Tongue (tissue), 2 donors: ENCODE data around the gene FUT8. TPM values are rescaled to one million over a fixed set of nuclear protein-coding genes. Genes with fewer than 3 reads are reported as not detected.
A peak's percentile ranks its signal among the peaks of the same experiment; 100 is the strongest.
"Not testable (repeated sequence)": the region's sequence is repeated elsewhere in the genome, so short reads cannot be mapped to it uniquely, and the experiment has no call there.

Experiments
- DNase-seq: peaks from one replicate; pipeline ENCODE4 v3.0.0-alpha.2; 2015
- total RNA-seq: library from RNA; depleted of rRNA; stranded (reverse); fragments of >200 nt; gene quantifications from one replicate; pipeline ENCODE4 v1.2.3, GENCODE V29; 2014

FUT8 gene
- total RNA-seq, 1 donor from 2014 or later, result 45.1 TPM

DNA sequence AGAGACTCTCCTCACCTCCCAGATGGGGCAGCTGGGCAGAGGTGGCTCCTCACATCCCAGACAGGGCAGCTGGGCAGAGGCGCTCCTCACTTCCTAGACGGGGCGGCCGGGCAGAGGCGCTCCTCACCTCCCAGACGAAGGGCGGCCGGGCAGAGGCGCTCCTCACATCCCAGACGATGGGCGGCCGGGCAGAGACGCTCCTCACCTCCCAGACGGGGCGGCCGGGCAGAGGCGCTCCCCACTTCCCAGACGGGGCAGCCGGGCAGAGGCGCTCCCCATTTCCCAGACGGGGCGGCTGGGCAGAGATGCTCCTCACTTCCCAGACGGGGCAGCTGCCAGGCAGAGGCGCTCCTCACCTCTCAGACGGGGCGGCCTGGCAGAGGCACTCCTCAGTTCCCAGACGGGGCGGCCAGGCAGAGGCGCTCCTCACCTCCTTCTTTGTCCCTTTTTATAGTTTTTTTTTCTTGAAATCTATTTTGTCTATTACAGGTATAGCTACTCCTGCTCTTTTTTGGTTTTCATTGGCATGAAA is 304.9 kb downstream of the FUT8 start:
- not testable (repeated sequence) for DNase-seq

- DNase-seq, result no peak
Measured at GRCh38 chr14:65718629-65719028, 306.1 kb downstream of the FUT8 start.

DNA sequence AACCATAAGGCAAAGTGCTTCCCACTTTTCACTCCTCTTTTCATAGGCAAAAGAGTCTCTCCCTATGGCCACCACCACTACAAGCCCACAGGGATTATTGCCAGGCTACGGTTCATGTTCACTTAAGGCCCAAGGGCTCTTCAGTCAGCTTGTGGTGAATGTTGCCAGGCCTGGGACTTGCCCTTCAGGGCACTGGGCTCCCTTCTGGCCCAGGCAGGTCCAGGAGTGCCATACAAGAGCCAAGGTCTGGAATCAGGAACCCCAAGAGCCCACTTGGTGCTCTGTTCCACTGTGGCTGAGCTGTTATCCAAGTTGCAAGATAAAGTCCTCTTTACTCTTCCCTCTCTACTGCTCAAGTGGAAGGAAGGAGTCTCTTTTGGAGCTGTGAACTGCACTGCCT is 307.6 kb downstream of the FUT8 start:
- DNase-seq, result no peak

DNA sequence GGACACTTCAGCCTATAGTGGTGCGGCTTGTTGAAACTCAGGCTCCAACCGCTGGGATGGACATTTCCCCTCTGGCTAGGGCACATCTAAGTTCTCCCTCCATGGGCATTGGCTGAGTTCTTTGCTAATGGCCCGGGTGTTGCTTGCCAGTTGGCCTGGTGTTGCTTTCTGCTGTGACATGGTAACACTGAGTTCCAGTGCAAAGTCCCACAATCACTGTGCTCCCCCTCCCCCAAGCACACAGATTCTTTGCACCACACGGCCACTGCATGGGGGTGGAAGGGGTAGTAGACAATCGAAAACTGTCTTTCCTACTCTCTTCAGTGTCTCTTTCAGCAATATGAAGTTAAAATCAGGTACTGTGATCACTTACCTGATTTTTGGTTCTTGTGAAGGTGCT is 308.2 kb downstream of the FUT8 start:
- DNase-seq, result no peak

- no peak for DNase-seq
Measured at GRCh38 chr14:65723348-65723747, 310.8 kb downstream of the FUT8 start.

DNA sequence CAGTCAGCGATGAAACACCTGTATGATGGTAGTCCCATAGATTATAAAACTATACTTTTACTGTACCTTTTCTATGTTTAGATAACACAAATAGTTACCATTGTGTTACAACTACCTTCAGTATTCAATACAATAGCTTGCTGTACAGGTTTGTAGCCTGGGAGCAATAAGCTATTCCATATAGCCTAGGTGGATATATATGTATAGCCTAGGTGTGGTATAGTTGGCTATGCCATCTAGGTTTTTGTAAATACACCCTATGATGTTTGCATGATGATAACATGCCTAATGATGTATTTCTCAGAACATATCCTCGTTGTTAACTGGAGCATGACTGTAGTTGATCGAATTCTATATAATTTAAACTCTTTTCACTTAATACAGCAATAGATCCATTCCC is 316.1 kb downstream of the FUT8 start:
- DNase-seq, result no peak

- DNase-seq, result no peak
Measured at GRCh38 chr14:65729566-65729965, 317.0 kb downstream of the FUT8 start.

DNA sequence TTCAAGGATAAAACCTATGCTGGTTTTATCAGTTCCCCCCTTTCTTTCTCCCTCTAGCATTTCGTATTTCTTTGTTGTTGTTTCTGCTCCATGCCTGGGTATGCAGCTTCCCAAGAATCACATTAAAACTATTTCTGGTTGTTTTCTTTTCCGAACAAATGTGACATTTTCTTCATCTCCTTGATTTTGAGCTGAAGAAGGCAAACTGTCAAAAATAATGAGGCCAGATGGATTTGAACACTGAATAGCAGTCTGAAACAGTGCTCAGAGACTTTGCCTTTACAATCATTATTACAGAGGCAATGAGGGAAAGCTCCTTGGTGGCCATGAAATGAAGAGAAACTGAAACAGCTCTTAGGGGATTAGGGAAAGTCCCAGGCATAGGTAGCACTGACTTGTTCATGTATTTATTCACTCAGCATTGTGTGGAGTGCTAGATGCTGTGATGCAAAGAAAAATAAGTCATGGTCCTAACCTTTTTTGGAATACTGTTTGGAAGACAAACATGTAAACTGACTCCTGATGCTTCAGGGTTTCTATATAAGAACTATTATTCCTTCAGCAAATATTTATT is 319.5 kb downstream of the FUT8 start:
- no peak for DNase-seq

DNA sequence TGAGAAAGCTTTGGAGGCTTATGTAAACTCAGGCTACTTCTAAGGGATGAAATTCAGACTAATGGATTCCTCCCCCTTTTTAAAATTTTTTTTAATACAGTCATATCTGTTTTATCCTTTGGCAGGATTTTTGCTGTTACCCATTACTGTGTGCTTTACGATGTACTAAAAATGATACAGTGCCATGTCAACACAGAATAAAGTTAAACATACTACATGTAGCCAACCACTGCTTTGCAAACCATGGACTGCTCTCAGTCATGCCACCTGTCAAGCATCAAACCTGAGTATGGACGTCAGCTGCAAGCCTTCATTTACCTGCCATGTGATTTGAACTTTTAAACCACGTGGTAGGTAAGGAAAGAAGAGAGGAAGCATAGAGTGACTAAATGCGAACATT is 325.8 kb downstream of the FUT8 start:
- no peak for DNase-seq

- DNase-seq, result no peak
Measured at GRCh38 chr14:65745396-65746190, 333.1 kb downstream of the FUT8 start.

- no peak for DNase-seq
Measured at GRCh38 chr14:65748796-65749195, 336.3 kb downstream of the FUT8 start.

- no peak for DNase-seq
Measured at GRCh38 chr14:65749287-65749686, 336.8 kb downstream of the FUT8 start.

GRCh38 chr14:65750906-65751305 is 338.4 kb downstream of the FUT8 start:
- DNase-seq, result no peak

DNA sequence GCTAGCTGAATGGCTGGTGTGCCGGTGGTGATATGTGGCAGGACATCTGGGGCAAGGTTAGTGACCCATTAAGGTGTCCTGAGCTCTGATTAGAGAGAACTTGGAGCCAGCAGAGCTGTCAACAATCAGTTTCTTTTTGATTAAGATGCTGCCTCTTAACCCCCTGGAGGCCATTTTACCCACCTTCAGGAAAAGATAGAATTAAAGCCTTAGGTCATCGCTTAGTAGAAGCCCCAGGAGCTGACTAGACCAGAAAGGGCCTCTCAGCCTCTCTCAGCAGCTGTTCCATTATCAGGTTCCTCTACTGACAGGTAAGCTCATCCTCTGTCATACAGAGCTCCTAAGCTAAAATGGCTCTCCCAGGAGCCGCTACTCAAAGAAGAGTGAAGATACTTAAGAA is 339.0 kb downstream of the FUT8 start:
- DNase-seq, result no peak

GRCh38 chr14:65753061-65753460 is 340.5 kb downstream of the FUT8 start:
- no peak for DNase-seq

DNA sequence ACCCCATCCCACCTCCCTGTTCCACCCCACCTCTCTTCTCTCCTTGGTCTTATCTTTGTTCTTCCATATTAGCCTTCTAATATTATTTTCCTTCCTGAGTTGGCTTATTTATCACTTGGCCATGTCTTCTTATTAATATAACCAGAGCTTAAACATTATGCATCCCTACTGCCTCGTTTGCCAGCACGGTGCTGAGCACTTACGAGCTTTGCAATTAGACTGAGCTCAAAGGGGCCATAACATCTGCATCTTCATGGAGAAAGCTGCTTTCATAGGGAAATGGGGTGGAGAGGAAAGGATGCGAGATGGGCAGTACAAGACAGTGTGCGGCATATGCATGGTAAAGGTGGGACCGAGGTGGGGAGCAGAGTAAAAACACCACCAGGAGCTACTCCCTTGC is 342.8 kb downstream of the FUT8 start:
- DNase-seq, result no peak

DNA sequence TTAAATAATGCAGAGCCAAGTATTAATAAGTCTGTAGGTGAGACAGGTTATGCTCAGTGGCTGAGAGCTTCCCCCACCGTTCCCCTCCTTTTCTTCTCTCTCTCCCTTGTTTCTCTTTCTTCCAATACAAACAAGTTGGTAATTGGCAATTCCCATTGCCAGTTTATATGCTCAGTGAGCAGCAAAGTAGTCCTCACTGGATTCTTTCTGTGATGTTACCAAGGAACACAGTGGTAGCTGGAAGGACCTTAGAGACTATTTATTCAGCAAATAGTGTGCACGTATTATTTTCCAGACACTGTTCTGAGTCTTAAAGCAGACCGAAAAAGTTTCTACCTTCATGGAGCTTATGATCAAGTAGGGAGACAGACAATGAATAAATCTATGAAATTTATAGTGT is 344.4 kb downstream of the FUT8 start:
- DNase-seq, result no peak

GRCh38 chr14:65769151-65769550 is 356.6 kb downstream of the FUT8 start:
- DNase-seq, result no peak

- DNase-seq, result no peak
Measured at GRCh38 chr14:65770681-65771080, 358.2 kb downstream of the FUT8 start.

- no peak for DNase-seq
Measured at GRCh38 chr14:65771271-65771670, 358.7 kb downstream of the FUT8 start.

DNA sequence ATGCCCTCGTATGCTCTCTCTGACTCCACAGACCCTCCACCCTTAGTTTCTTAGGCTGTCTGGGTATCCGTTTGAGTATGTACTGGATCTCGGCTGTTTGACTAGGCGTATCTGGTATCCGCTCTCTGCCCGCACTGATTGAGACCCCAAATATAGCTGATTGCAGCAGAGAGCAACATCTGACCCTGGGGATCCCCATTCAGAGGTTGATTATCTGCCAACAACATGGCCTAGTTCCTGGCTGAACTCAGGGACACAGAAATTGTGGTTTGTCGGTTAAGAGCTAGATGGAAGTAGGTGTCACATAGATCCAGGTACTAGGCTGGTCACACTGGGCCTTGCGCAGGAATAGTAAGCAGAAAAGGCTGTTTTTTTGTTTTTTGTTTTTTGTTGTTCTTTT is 359.9 kb downstream of the FUT8 start:
- DNase-seq, result no peak

DNA sequence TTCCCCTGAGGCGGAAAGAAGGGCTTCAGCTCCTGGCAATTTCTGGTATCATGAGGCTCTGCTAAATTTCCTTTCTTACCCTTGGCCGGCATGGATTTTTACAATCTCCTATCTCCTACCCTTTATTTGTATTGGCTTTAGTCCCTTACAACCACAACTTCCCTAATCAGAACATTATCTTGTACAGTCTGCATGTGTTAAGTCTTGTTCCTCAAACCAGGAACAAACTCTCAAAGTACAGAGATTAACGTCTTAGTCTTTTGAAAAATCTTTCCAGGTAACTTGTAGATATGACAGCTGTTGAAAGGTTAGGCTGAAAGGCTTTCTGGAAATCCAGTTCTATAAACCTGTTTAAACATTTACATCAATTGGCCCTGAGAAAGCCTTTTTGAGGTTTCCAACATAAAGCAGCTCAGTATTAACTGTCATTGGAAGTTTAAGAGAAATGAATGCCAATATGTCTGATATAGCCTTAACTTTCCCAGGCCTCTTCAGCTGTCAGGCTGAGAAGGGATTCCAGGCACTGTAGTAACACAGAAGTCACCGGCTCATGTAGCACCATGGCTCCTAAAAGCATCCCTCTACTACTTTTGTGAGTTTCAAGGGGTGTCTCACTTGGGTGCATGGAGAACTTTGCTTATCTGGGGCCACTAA is 360.5 kb downstream of the FUT8 start:
- DNase-seq, result peak; percentile 19

DNA sequence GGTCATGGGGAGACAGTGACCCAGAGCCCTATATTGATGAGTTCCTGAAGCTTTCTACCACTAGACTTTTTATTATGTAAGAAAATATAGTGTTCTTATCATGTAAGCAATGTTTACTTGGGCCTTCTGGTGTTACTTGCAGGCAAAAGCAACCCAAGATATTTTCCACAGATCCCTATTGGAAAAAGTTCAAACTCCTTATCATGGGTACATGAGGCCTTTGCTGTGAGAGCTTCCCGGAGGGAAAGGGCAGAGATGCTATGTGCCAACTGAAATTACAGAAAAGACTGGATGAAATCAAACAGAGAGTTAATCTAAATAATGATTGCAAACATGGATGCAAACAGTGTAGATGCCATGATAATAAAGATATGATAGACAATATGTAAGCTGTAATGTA is 361.5 kb downstream of the FUT8 start:
- no peak for DNase-seq
